Lower leg skin (tissue), 4 donors: Measurements from ENCODE around the gene APCDD1. TPM values are rescaled to one million over a fixed set of nuclear protein-coding genes. Genes with fewer than 3 reads are reported as not detected.

Source experiments
- DNase-seq, 2 donors: peaks; one replicate each; pipeline ENCODE4 v3.0.0-alpha.2; 2019; ENCODE audit warnings: low spot score in 2 of 2
- H3K4me3 ChIP-seq: fragments of 200-600 bp; sonication (generic); 2 replicates; pipeline ENCODE4 v1.5.1; 2017; ENCODE audit warnings: mild to moderate bottlenecking, low read depth; ENCODE audit not compliant: poor library complexity, severe bottlenecking
- POLR2A ChIP-seq, 2 donors: fragments of 450-650 bp; IDR thresholded peaks; one replicate each; pipeline ENCODE4 v1.6.1; 2016 to 2017; ENCODE audit warnings: antibody characterized with exemption in 2 of 2, mild to moderate bottlenecking in 1 of 2, moderate library complexity in 1 of 2
- WGBS, 2 donors: methylation state at CpG; one replicate each; pipeline ENCODE4 v1.1.5; 2018; 5-methylcytosine and 5-hydroxymethylcytosine counted together
- intact Hi-C: fragments of 100-400 bp; cut with DNase I; formaldehyde crosslinking; loops from one replicate; pipeline ENCODE4 v1.15.0; 2023; ENCODE audit warnings: low total_unique reads
- total RNA-seq, 4 donors: library from RNA; depleted of rRNA; stranded (reverse); fragments of >200 nt; gene quantifications; one replicate each; pipeline ENCODE4 v1.1.0, GENCODE V29; 2016
- TF ChIP-seq, protein P1 (sequence below), 3 donors: fragments of 450-650 bp; IDR thresholded peaks; one replicate each; pipeline ENCODE4 v1.5.1; 2016; ENCODE audit warnings: antibody characterized with exemption in 3 of 3, mild to moderate bottlenecking in 3 of 3, moderate library complexity in 2 of 3

The APCDD1 gene
- total RNA-seq, 4 donors from 2014 or later: 76.6 to 192 (median 180) TPM

DNA sequence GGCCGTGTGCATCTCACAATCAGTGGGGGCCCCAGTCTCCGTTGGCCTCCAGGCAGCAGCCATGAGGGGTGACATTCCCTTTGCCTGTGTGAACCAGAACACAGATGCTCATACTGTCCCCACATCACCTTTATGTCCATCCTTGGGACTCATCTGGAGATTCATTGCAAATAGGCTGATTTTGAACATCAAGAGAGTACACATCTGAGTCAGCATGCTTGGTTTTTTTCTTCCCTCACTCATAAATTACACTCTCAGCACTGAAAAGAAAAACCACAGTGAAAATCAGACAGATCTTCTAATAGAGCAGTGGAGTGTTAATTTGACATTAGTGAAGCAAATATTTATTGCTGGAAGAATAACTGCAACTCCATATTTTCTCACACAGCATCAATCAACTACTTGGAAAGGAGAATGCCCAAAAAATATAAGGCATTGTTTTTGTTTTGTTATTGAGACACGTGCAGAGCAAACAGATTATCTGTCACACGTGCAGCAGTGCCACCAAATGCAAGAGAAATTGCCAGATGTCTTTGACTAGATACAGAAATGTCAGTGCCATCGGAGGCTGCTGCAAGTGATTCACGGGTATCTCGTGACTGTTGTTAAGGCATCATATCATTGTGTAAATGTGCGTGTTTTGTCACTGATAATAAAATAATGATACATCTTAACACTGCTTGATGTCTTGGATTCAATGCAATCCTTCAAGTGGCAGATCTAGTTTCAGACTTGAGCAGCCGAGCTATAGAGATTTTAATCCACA is 10.9 kb downstream of the APCDD1 start:
- TF ChIP-seq, protein P1, sequence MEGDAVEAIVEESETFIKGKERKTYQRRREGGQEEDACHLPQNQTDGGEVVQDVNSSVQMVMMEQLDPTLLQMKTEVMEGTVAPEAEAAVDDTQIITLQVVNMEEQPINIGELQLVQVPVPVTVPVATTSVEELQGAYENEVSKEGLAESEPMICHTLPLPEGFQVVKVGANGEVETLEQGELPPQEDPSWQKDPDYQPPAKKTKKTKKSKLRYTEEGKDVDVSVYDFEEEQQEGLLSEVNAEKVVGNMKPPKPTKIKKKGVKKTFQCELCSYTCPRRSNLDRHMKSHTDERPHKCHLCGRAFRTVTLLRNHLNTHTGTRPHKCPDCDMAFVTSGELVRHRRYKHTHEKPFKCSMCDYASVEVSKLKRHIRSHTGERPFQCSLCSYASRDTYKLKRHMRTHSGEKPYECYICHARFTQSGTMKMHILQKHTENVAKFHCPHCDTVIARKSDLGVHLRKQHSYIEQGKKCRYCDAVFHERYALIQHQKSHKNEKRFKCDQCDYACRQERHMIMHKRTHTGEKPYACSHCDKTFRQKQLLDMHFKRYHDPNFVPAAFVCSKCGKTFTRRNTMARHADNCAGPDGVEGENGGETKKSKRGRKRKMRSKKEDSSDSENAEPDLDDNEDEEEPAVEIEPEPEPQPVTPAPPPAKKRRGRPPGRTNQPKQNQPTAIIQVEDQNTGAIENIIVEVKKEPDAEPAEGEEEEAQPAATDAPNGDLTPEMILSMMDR (IDR thresholded peaks at IDR 0.05): no peak
- no peak for TF ChIP-seq POLR2A (IDR thresholded peaks at IDR 0.05)
- no peak overlapping the region for H3K4me3 ChIP-seq
- DNase-seq: no peak
- intact Hi-C loops: no loop called here
- 41 to 43% methylated on average over 9 of the region's 9 CpGs for WGBS, 2 donors

DNA sequence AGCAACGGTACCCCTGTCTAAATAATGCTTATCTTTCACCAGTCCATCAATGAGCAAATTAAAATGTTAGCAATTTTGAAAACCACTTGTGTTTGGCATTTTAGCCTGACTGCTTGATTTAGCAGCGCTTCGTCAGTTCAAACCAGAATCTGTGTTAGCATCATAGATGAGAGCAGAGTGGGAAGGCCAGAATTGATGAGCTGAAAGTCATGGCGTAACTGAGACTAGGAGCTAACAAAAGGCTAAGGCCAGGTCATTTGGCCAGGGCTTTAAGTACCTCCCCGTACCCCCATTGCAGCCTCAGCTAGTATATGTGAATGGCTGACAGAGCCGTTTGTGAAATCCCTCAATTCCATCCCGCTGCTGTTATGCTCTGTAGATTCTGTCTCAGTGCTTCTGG is 16.0 kb downstream of the APCDD1 start:
- 79 to 80% methylated on average over 7 of the region's 7 CpGs for WGBS, 2 donors
- no peak overlapping the region for H3K4me3 ChIP-seq
- intact Hi-C loops: no loop called here
- no peak for TF ChIP-seq POLR2A (IDR thresholded peaks at IDR 0.05)
- TF ChIP-seq, protein P1 (IDR thresholded peaks at IDR 0.05): no peak
- no peak for DNase-seq

DNA sequence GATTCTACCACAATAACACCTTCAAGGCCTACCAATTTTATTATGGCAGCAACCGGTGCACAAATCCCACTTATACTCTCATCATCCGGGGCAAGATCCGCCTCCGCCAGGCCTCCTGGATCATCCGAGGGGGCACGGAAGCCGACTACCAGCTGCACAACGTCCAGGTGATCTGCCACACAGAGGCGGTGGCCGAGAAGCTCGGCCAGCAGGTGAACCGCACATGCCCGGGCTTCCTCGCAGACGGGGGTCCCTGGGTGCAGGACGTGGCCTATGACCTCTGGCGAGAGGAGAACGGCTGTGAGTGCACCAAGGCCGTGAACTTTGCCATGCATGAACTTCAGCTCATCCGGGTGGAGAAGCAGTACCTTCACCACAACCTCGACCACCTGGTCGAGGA is 17.1 kb downstream of the APCDD1 start:
- no peak for TF ChIP-seq POLR2A (IDR thresholded peaks at IDR 0.05)
- TF ChIP-seq, protein P1 (IDR thresholded peaks at IDR 0.05): no peak
- no peak for DNase-seq
- no peak overlapping the region for H3K4me3 ChIP-seq
- WGBS, 2 donors: 85 to 87% methylated on average over 17 to 22 of the region's 22 CpGs
- intact Hi-C loops: no loop called here

DNA sequence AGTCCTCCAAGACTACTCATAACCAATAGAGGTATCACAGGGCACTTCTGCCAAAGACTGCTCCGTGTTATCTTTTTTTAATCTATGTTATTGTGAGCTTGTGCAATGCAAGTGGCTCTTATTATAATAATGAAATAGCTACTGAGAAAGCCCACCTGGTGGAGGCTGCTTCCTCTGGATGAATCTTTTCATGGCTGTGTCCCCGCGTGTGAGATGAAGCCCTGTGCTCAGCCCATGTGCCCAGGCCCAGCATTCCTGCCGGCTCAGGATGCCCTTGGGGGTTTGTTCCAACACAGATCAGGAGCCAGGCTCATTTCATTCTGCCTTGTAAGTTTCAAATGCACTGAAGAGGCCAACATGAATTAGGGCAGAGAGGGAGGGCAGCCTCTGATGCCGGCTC is 18.7 kb downstream of the APCDD1 start:
- TF ChIP-seq, protein P1 (IDR thresholded peaks at IDR 0.05): no peak
- TF ChIP-seq POLR2A (IDR thresholded peaks at IDR 0.05): no peak
- intact Hi-C loops: no loop called here
- DNase-seq: no peak
- 52 to 54% methylated on average over 5 of the region's 5 CpGs for WGBS, 2 donors
- H3K4me3 ChIP-seq: no peak overlapping the region

DNA sequence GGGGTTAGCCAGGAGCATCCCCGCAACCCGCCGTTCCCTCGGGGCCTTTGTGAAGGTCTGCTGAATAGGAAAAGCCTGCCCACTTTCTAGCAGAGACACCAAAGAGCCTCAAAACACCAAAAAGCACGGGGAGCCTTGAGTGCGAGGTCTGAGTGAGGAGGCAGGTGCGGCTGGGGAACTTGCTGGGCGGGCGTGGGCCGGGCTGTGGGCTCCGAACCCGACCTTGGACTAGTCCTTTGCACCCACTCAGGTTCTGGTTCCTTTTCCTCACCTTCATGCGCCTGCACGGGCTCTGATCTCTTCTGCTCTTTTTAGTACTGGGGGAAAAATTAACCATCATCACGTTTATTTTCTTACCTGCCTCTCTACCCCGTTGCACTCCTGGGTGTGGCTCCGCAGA is 19.9 kb downstream of the APCDD1 start:
- TF ChIP-seq POLR2A (IDR thresholded peaks at IDR 0.05): no peak
- TF ChIP-seq, protein P1 (IDR thresholded peaks at IDR 0.05): no peak
- 79 to 85% methylated on average over 17 of the region's 17 CpGs for WGBS, 2 donors
- no peak overlapping the region for H3K4me3 ChIP-seq
- intact Hi-C loops: no loop called here
- no peak for DNase-seq

DNA sequence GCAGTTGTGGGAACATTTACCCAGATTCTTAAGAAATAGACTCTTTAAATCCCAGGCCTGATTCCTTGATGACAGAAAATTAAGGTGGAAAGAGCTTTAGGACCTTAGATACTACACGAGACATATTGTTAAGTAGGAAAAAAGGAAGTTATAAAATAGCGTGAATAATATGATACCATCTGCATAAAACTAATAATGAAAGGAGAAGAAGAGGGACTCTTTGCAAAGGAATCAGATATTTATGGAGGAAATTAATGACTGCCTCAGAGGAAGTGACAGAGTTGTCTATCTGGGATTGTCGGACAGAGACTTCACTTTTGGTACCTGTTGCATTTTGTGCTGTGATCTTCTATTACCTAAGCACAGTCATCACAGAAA is 20.8 kb downstream of the APCDD1 start:
- intact Hi-C loops: no loop called here
- H3K4me3 ChIP-seq: no peak overlapping the region
- no peak for DNase-seq
- TF ChIP-seq, protein P1 (IDR thresholded peaks at IDR 0.05): no peak
- TF ChIP-seq POLR2A (IDR thresholded peaks at IDR 0.05): no peak
- WGBS, 2 donors: 56 to 62% methylated on average over 3 of the region's 3 CpGs
